Breast epithelium (tissue), 3 donors: ENCODE results near the gene MYLK.

Experiments used
- CTCF ChIP-seq, 3 donors: fragments of 450-650 bp; IDR thresholded peaks; one replicate each; pipeline ENCODE4 v1.5.1; 2016 to 2017; ENCODE audit warnings: antibody characterized with exemption in 3 of 3, mild to moderate bottlenecking in 3 of 3, moderate library complexity in 3 of 3
- POLR2A ChIP-seq: fragments of 450-650 bp; IDR thresholded peaks from one replicate; pipeline ENCODE4 v1.6.1; 2016; ENCODE audit warnings: antibody characterized with exemption, mild to moderate bottlenecking, moderate library complexity
- POLR2AphosphoS5 ChIP-seq, 3 donors: sonication (generic); formaldehyde crosslinking; IDR thresholded peaks; one replicate each; pipeline ENCODE4 v1.6.1; 2017; ENCODE audit warnings: antibody characterized with exemption in 3 of 3

GRCh38 chr3:123635217-123635616 is 248.9 kb downstream of the MYLK start:
- TF ChIP-seq CTCF (IDR thresholded peaks at IDR 0.05) = no peak
- no peak for TF ChIP-seq POLR2AphosphoS5 (IDR thresholded peaks at IDR 0.05)
- TF ChIP-seq POLR2A = no peak
